Measurements from ENCODE around the gene IKBIP. TPM values are rescaled to one million over a fixed set of nuclear protein-coding genes. Genes with fewer than 3 reads are reported as not detected.

The IKBIP gene
- total RNA-seq, 2 experiments from 2014 or later: 14.5 to 16.8 TPM

Other genes starting within 250 kb of the IKBIP start
- gene TMPO, start 129.2 kb downstream of the IKBIP start, total RNA-seq: 100 to 1,000 TPM; 326 to 330 TPM
- 100 to 1,000 TPM; 714 to 732 TPM for gene SLC25A3, start 51.1 kb downstream of the IKBIP start, total RNA-seq
- 10 to 100 TPM; 13.6 to 14.5 TPM for gene APAF1, start 502 bp upstream of the IKBIP start, total RNA-seq

Data from activated naive CD4-positive, alpha-beta T cell treated with anti-CD3 and anti-CD28 coated beads for 36 hours (primary cell).